Fibroblast of skin of abdomen (primary cell): ENCODE data around the gene TWIST1.

ENCODE experiments used
- DNase-seq: peaks from one replicate; pipeline ENCODE4 v3.0.0-alpha.2; 2013

Gene TWIST1

DNA sequence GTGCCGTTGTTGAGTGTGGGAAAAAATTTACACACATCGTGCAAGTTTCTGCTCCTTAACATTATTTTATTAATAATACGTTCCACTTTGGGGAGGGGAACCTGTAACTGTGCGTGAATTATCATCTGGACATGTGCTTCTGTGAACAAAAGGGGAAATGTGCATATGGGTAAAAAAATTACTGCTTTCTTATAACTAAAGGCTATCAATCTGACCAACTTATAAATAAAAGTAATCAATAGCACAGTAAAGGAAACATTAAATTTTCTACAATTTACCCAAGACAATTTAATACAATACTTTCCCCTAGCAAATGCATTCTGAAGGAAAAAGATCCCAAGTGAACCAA is 4.5 kb downstream of the TWIST1 start:
- DNase-seq = no peak

DNA sequence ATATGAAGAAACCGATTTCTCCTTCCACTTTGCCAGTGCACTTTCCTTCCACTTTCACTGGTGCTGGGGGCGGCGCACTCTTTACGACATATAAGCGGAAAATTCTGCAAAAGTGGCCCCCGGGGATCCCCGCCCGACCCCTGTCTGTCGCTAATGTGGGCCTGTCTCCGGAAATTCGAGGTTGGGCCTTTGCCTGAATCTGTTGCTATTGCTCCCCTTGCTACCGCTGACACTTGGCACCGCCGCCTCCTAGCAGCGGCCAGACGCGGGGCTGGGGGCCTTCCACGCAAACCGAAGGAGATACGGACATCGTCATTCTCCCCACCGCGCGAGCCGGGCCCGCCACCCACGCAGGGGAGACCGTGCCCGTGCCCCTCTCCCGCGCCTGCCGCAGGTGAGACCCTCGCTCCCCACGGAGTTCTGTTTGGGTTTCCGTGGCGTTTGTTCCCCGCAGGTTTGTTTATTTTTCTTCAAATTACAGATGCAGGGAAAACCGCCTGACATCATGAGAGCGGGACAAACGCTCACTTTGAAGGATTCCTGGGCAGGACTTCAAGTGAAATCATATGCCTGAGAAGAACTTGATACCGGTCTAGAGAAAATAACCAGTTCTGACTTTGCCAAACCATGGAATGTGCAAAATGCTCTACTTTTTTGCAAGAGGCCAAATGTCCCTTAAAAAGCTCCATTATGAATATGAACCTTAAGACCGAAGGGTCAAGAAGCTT is 5.0 kb downstream of the TWIST1 start:
- no peak for DNase-seq

DNA sequence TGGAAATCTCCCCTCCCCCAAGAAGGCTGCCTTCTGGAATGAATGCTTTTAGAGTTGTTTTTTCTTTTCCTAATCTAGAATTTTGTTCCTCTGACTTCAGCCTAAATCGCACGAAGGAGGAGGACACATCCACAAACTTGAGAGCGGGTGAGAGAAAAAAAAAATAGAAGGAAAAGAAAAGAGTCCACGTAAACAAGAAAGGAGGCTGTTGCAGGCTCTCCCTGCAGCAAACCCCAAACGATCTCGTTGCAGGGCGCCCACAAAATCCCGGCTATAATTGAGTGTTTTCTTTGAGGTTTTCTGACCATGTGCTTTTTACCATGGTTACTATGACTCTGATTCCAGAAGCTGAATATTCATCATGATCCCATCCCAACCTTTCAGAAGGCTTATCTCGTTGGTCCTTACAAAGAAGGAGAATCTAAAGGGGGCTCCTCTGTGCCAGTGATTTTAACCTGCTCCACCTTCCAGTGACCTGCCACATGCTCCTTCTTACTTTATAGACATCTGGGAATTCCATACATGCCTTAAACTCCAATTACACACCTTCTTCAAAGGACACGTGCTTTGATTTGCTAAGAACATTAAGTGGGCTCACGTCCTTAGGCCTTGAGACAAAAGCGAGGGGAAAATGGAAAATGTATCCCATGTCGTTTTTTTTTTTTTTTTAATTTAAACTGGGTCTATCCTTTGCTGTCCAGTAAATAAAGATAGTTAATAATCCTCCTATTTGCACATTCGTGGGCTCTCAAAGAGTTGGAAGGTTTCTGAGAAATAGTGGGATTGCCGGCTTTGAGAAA is 5.8 kb downstream of the TWIST1 start:
- no peak for DNase-seq

DNA sequence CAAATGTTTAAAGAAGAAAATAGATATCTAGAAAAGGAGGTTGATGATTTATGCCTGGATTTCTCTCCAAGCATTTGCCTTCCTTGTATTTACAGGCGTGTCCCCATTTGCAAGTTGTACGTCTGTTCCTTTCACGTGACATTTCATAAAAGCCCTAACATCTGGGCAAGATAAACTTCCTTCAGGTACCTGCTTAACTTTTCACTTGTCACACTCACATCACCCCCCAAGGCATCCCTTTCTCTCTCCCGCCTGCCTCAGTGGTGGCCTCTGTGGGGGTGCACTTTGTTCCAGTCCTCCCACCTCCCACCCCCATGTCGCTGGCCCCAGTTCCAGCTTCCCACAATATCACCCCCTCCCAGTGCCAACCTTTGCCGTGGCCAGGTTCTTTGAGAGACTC is 6.7 kb downstream of the TWIST1 start:
- no peak for DNase-seq

DNA sequence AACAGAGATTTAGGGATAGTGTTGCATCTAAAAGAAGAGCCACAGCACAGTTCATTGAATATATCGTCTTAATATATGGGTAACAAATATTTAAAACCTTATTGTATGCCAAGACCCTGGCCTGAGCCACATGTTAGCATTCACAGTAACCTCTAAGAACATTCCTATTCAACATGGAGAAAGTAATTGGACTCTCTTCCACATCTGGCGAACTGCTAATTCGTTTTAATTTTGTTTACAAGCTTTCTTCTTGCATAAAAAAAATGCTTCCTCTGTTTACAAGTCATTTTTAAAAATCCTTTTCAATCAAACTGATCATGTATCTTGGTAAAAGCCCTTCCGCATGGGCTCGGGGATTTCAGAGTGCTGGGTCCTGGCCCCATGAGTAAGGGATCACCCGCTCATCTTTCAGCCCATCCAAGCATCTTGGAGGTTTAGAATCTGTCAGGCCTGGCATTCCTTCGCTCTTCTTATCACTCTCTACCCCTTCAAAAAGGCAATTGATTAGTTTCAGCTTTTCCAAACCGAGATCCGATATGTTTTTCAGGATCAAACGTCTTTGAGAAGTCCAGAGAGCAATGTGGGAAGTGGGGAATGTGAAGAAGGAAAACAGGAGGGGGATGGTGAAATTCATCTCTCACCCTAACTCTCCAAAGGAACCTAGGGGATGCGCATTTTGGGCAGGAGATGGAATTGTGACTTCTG is 7.3 kb downstream of the TWIST1 start:
- DNase-seq = no peak

DNA sequence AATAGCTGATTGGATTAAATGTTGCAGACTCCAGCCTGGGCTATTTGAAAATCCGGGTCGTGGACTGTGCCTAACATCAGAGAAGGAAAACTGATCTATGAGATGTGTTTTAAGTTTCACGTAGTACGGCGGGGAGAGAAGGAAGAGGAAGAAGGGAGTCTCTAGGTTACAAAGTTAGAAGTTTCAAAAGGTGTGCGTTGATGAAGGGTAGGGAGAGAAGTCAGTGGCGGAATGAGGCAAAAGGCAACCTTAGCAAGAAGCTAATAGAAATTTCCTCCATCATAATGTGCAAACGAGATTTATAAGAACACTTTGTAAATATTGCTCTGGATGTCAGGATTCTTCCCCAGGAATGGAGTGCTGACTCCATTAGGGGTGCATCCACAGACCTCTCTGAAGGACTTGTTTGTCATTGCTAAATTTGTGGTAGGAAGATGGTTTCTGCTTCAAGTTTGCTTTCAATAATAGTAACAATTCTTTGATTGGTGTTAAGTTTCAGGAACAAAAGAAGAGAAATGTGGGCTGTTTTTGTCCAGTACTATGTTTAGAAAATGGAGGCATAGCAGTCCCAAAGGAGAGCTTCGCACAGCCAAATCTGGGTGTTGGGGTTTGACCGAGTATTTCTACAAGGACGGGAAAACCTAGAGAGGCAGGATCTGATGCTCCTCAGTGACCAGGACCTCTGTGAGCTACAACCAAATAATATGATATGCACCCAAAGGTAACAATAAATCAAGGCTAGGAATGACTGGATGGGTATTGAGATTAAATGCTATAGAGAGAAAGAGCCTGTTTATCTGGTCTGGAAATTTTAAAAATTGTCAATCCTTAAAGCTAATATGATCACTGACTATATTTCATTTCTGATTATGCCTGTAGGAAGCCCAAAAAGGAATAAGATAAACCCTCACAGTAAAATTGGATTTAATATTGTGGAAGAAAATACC is 8.2 kb downstream of the TWIST1 start:
- no peak for DNase-seq

DNA sequence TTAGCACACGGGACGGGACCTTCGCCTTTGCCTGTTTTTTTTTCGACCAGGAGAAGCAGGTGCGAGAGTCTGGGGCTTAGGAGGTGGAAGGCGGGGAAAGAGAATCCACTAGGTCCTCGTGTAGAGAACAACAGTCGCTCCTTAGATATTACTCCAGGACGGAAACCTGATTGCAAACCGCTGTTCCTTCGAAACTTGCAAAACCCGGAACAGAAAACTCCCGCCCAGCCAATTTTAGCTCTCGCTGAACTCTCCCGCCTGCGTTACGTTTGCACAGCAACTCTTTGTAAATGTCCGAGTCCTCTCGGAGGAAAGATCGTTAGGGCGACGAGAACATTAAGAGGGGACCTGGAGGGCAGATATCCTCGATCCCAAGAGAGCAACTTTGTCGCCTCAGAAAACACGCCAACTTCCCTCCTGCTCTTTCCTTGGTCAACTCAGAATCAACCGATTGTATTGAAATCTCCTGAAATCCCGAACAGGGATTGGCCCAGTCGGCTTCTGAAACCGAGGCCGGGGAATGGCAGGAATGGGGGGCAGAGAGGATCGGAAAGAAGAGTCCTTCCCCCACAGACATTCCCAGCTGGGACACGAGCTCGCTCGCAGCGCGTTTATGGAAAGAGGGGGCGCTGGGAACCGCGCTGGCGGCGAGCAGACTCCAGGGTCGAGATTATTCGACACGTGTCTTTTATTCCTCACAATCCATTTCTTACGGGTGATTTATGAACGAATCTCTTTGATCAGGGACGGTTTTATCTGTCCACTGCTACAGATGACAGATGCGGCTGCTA is 9.9 kb downstream of the TWIST1 start:
- DNase-seq = peak; percentile 89

DNA sequence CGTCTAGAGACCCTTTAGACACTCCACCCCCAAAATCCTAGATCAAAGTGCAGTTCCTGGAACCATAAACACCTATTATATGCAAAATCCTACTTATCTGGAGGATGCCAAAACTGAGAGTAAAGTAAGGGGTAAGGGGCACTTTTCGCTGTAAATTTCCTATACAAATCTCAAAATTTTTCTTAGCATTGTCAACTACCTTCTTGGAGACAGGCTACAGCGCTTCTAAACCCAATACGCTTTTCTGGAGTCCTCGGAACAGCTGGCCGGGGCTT is 10.4 kb downstream of the TWIST1 start:
- DNase-seq = no peak

DNA sequence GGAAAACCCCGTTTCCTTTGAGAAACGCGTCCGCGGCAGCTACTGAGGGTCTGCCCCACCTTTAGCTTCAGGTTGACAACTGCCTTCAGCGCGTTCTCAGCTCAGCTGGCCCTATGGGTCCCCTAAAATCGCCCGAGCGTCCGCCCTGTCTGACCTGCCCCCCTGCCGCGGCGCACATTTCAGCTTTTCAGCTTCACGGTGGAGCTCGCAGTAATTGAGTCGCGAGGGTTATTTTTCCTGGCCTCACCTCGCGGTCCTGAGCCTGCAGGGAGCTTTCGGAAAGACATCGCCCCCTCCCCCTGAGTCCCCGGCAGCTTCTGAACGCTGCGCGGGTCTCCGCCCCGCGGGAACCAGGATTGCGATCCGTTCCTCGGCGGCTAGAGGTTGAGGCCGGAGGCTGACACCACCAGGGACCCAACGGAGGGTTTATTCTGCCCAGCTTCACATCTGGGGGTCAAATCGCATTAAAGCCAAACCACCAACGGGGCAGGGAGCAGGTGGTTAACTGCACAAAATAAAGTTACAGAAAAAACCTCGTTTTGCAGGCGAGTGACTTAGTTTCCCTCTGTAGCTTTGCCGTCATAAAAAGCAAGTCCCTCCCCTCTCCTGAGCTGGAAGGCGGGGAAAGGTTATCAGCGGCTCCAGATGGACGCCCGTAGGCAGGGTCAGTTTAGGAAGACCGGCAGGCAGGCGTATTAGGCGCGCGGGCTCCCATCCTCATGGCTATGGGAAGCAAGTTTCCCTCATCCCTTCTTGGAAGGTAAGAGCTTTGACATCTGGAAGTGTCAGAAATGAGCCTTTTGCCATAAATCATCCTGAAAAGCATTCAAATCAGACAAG is 11.0 kb downstream of the TWIST1 start:
- no peak for DNase-seq

DNA sequence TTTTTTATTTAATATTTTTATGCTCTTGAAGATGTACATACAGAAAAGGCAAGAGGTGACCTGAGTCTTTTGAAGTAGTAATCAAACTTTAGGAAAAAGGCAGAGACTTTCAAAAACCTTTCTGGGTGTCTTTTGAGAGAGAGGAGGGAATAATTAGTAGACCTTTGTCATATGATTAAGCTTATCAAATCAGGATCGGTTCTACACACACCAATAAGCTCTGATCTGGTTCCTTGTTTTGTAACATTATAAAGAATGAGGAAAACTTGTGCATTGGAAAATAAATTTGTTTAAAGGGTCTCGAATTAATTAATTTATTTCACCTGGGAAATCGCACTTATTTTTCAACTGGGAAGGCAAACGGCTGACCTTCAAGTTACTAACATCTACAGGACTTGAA is 11.9 kb downstream of the TWIST1 start:
- no peak for DNase-seq

DNA sequence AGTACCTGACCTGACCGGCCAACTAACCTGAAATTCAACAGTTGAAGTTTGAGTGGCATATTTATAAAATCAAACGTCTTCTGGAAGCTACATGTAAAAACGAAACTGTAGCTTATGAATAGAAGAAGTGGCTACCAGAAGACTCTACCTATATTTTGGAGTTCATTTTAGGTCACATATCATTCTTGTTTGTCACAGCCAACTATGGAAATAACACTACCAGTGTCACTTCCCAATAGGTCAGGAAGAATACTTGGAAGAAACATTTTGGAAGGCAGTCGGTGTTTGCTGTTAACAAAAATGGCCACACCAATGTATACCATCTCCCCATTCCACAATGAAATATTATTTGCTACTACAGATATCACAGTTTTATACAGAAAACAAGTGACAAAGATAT is 12.6 kb downstream of the TWIST1 start:
- DNase-seq = no peak

DNA sequence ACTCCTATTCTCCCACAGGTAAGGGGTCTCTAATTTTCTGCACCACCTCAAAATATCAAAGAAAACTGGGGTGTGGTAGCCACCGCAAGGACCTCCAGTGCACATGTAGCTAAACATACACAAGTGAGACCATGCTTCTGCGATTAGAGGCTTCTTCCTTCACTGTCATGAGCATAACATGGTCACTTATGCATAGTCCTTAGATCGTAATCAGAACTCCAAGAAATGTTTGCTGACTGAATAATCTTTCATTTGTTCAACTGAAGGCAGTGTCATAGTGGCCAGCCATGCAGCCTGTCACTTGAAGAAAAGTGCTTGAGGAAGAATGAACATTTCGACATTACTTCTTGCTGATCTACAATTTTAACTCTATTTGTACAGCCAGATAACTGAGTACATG is 14.6 kb downstream of the TWIST1 start:
- DNase-seq = no peak

DNA sequence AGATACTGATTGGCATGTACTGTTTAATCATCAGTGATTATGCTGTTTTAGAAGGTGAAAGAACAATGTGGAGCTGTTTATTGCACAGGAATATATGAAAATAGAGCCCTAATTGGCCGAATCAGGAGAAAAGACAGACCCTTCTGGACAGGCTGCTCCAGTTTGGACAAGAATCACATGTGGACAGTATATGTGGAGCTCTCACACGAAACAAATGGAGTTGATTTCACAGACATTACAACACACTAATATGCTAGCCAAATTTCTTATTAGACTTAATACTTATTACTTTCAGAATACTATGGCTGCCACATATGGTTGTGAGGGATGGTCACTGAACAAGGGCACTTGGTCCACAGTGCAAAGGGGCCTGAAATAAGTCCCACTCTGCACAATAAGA is 15.5 kb downstream of the TWIST1 start:
- DNase-seq = no peak

DNA sequence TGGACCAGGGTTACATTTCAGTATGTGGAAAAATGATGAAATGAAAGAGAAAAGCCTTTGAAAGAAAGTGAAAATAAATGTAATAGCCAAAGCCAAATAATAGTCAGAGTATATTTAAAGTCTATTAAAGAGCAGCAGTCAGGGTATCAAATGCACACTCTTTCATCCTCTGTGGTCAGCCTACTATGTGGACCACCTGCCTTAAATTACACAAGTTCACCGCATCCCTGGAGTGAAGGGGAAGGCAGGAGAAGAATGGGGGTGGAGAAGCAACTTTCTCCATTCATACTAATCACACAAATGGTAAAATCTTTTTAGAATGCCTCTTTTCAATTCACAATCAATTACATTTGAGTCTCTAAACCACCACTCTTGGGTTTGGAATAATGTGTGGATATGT is 16.0 kb downstream of the TWIST1 start:
- DNase-seq = peak; percentile 76

DNA sequence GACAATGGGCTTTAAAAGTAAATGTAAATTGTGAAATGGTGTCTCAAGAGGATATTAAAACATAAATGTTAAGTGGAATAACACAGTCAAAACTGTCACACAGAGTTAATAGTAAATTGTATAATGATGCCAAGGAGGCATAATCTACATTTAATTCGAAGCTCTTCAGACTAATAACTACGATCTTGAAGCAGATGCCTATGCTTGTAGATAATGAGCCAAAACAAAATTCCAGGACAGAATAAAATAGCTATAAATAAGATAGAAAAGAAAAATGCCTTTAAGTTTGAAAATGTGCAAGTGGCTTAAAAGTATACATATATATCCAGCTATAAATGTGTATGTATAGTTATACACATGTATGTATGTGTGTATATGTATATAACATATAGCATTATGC is 17.5 kb downstream of the TWIST1 start:
- no peak for DNase-seq

DNA sequence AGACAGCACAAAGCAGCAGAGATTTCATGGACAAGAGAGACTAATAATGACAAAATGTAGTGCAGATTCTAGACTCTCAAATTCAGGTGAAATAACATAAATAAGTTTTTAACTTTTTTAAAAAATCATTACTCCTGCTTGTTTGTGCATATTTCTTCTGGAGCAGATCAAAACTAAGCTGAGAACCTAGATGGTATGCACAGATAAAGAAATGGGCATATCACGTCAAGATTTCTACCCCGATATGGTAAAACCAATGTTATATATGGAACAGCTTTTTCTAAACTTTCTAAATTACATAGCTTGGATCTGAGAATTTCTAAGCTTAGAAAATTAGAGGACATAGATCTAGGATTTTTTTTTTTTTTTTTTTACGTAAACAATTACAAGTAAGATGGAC is 18.2 kb downstream of the TWIST1 start:
- no peak for DNase-seq

DNA sequence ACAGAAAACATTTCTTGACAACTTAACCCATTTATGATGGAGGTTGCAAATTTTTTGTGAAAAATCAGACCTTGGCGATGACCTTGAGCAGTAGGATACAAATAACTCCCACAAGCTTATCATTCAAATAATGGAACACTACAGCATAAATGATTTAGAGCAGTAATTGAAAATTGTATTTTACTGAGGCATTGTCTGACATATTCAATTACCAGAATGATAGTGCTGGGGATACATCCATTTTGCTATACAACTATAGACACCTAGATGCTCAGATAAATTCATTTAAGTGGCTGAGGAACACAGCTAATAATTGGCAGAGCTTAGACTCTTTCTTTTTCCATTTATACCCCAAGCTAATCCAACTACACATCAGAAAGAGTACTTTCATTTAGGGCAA is 18.9 kb downstream of the TWIST1 start:
- no peak for DNase-seq

DNA sequence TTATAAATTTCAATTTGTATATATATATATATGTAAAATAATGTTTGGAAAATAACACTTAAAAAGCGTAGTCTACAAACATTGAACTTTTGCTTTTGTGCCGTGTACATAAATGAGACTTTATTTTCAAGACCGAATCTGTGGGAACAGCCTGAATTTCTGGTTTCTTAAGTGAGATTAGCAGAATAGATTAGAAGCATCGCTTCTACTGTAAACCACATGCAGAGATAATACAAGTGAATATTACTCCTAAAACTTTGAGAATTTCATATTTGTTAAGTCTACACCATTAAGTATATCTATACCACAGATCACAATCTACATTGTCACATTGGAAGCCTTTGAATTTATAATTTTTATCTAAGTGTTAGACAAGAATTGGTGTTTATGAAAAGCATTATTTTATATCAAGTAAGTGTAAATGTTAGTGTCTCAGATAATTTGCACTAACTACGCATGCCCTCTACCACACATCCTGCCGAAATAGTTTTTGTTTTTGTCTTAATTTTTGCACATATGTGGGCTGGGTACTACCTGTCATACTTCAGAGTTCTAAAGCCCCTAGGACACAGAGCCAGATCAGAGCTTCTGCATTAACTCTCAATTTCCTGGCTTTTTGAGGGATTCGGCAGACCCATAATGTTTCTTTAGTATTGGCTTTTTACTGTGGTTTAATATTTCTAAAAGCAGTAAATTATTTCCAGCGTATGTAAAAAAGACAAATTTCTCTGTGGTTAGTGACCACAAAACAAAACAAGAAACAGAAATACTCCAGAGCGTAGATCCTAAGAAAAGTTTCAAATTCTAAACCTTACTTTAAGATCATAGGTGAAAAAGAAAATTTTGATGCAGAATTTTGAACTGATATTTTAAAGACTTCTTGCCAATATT is 20.0 kb downstream of the TWIST1 start:
- DNase-seq = no peak

DNA sequence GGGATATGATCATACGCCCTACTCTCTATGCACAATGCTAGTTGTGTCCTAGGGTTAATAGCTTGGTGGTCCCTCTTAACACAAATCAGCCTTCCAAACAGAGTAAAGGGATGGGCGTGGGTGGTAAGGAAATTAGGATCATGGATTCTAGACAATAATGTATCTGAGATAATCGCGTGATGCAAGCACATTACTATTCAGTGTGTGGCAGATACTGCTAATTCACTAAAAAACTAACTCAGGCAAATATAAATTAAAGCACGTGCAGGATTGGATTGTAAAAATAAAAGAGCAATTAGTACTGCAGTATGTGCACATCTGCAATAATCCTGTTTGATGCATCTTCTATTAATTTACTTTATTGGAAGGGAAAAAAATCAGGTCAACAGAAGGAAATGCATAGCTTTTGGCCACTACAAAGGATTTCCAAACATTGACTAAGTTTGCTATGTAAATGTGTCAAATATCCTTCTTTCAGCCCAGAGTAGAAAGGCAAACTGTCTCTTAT is 22.0 kb downstream of the TWIST1 start:
- DNase-seq = no peak
